Breast epithelium (tissue), 3 donors: Measurements from ENCODE around the gene CACNA1A.

Experiments
- POLR2A ChIP-seq: fragments of 450-650 bp; IDR thresholded peaks from one replicate; pipeline ENCODE4 v1.6.1; 2016; ENCODE audit warnings: antibody characterized with exemption, mild to moderate bottlenecking, moderate library complexity
- POLR2AphosphoS5 ChIP-seq, 3 donors: sonication (generic); formaldehyde crosslinking; IDR thresholded peaks; one replicate each; pipeline ENCODE4 v1.6.1; 2017; ENCODE audit warnings: antibody characterized with exemption in 3 of 3
- TF ChIP-seq, protein P1 (sequence below), 3 donors: fragments of 450-650 bp; IDR thresholded peaks; one replicate each; pipeline ENCODE4 v1.5.1; 2016 to 2017; ENCODE audit warnings: antibody characterized with exemption in 3 of 3, mild to moderate bottlenecking in 3 of 3, moderate library complexity in 3 of 3

DNA sequence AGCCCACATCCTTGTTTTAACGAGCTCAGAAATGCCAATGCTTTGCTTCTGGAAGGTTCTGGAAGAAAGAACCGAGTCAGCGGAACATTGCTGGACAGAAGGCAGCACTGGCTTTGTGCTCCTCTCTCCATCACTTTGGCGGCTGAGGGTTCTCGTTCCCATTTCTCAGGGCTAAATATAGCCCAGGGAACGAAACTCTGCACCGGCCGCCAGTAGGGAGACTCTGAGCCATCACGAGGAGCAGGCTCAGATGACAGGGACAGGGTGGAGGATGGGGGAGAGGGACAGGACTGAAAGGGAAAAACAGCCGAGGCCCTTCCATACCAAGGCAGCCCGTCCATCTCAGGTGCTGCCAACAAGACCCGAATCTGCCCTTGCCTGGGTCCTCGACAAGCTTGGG, 166.4 kb downstream of the CACNA1A start:
- TF ChIP-seq, protein P1, sequence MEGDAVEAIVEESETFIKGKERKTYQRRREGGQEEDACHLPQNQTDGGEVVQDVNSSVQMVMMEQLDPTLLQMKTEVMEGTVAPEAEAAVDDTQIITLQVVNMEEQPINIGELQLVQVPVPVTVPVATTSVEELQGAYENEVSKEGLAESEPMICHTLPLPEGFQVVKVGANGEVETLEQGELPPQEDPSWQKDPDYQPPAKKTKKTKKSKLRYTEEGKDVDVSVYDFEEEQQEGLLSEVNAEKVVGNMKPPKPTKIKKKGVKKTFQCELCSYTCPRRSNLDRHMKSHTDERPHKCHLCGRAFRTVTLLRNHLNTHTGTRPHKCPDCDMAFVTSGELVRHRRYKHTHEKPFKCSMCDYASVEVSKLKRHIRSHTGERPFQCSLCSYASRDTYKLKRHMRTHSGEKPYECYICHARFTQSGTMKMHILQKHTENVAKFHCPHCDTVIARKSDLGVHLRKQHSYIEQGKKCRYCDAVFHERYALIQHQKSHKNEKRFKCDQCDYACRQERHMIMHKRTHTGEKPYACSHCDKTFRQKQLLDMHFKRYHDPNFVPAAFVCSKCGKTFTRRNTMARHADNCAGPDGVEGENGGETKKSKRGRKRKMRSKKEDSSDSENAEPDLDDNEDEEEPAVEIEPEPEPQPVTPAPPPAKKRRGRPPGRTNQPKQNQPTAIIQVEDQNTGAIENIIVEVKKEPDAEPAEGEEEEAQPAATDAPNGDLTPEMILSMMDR (IDR thresholded peaks at IDR 0.05), result no peak
- TF ChIP-seq POLR2A (no peak), POLR2AphosphoS5 (IDR thresholded peaks at IDR 0.05) (no peak)
